SW 1271 (cell line): ENCODE data around the gene AFF2.

Experiments used
- DNase-seq, 2 experiments: peaks; one replicate each; lab custom pipeline; 2025; lab: John Stamatoyannopoulos, UW

The AFF2 gene

GRCh38 chrX:148588649-148589310 lies 88.4 kb downstream of the AFF2 start:
- no peak for DNase-seq

- no peak for DNase-seq
These were observed 92.2 kb downstream of the AFF2 start for GRCh38 chrX:148592595-148592994.

DNA sequence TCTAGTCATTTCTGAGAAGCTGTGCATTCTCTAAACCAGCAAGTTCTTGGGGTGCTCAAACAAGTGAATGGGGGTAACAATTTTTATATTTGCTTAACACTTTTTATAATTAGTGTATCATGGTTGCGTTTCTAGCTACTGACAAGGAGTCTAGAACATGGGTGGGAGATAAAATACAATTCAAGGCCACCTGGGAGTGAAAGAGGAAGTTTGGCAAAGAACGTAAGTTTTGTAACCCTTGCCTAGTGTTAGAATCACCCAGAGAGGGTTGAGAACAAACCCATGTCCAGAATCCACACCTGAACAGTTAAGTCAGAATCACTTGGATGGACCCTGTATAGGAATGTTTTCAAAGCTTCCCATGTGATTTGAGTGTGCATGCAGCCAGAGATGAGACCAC lies 92.7 kb downstream of the AFF2 start:
- DNase-seq, result no peak

- no peak for DNase-seq
These were observed 93.6 kb downstream of the AFF2 start for GRCh38 chrX:148593987-148594386.

DNA sequence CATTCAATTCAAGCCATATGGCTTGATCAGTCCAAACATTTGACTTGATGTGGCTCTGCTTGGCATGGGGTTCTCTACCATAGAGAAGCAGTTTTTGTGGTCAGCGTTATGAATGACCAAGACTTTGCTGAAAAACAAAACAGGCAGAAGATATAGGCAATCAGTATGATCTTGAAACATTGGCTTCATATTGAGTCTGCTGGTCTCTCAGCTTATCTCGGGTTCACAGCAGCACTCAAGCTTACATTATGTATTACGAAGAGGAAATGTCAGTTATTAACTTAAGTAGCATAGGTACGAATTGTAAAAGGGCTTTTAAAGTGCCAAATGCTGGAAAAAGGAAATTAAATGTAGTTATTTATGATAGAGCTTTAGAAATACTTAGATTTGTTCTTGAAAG lies 99.0 kb downstream of the AFF2 start:
- DNase-seq, result no peak

- no peak for DNase-seq
These were observed 99.7 kb downstream of the AFF2 start for GRCh38 chrX:148600131-148600530.

- DNase-seq, result no peak
These were observed 100.2 kb downstream of the AFF2 start for GRCh38 chrX:148600581-148600980.

- DNase-seq, result no peak
These were observed 100.6 kb downstream of the AFF2 start for GRCh38 chrX:148601034-148601433.

DNA sequence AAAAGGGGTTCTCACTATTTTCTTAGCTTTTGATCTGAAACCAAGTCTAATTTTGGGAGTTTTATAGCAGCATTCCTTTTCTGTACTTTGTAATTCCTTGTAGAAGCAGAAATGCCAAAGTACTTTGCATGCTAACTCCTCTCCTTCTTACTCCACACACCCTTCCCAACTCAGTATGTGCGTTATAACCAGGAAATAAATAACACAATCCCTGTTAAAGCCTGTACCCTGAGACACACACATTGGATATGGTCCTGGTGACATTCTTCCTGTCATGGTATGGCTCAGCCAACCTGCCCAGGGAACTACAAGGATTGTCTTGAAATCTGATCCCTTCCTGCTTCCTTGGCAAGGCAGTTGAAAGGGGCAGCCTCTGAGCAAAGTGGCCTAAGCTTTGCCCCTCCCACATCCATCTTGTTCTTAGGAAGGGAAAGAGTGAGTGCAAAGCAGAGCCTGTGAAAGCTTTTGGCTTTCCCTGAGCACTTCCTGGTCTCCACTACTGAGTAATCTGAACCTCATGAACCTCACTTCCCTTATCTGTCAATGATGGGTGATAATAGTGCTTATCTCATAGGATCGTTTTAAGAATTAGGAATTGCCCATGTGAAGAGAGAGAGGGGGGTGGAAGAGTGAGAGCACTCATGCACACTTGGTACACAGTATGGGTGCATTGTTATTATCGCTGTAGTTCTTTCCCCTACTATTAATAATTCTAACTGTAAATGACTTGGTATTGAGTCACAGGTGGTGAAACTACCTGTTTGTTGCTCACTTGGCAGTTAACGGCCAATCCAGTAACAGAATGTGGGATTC lies 109.3 kb downstream of the AFF2 start:
- DNase-seq, result no peak

- DNase-seq, result no peak
These were observed 109.9 kb downstream of the AFF2 start for GRCh38 chrX:148610328-148610698.

- DNase-seq, result no peak
These were observed 111.6 kb downstream of the AFF2 start for GRCh38 chrX:148611993-148612392.

GRCh38 chrX:148612431-148612830 lies 112.0 kb downstream of the AFF2 start:
- no peak for DNase-seq

- DNase-seq, result no peak
These were observed 113.2 kb downstream of the AFF2 start for GRCh38 chrX:148613636-148614035.

GRCh38 chrX:148615491-148615890 lies 115.1 kb downstream of the AFF2 start:
- no peak for DNase-seq

DNA sequence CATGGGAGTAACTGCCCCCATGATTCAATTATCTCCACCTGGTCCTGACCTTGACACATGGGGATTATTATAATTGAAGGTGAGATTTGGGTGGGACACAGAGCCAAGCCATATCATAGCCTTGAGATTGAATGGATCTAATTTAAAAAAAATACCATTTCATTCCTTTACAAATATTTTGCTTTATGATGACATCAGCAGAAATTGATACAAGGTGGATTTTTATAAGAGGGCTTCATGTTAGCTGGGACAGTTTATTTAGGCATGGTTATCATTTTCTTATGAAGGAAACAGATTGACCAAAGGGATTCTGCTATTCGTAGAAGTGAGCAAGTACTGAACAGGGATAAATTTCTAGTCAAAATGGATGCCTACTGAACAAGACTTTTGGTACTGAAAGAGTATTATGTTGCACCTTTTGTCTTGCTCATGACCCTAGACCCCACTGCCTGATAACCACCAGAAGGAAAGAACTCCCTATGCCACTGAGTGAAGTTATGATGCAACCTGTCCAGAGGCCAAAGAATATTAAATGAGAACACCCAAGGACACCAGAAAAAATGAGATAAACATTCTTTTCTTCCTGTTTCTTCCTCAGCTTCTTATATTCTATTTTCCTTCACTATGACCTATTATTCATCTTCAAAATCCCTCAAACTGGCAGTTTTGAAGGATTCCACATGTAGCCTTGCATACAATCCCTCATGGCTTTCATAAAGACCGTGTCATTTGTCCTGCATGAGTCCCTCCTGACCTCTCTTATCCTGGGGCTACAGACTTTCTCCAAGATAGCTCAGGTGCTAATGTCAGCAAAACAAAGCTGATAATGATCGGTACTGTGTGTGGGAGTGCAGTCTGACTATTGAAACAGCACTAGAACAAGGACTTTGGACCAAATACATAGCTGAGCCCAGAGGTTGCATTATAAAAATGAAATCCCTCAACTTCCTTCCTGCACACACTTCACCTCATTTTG lies 118.3 kb downstream of the AFF2 start:
- DNase-seq, result no peak

DNA sequence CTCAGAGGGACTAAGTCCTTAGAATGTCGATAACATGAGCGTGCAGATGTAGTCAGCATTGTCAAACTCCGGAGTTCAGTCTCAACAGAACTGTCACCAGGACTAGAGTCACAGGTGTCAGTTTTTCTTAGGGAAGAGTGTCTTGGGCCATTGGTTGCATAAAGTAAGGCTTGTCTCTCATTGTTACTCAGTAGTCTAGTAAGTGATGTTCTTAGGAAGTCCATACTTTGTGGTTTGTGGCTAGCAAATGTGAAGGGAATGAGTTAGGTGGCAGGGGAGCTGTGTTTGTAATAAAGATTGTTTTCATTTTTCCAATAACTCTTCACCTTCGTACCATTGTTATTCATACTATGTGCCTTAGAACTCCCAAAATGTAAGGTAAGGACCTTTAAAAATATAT lies 119.6 kb downstream of the AFF2 start:
- no peak for DNase-seq

- DNase-seq, result no peak
These were observed 124.6 kb downstream of the AFF2 start for GRCh38 chrX:148624951-148625474.

DNA sequence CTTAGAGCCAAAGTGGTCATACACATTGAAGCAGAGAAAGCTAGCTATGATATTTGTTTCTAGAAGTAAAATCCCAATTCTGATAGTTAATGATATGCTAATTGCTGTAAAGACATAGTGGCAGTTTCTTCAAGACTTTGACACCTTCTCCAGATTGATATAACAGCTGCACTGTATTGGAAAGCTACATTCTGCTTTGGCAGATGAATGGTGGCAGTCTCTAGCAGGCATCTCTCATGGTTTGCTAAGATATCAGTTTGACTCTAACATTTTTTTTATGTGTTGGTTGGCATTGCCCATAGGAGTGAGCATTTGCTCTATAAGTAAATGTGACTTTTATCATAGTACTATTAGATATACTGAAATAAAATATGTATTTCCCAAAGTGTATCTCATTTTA lies 128.2 kb downstream of the AFF2 start:
- DNase-seq, result no peak

GRCh38 chrX:148629434-148629833 lies 129.0 kb downstream of the AFF2 start:
- no peak for DNase-seq

GRCh38 chrX:148632444-148632843 lies 132.0 kb downstream of the AFF2 start:
- DNase-seq, result no peak

DNA sequence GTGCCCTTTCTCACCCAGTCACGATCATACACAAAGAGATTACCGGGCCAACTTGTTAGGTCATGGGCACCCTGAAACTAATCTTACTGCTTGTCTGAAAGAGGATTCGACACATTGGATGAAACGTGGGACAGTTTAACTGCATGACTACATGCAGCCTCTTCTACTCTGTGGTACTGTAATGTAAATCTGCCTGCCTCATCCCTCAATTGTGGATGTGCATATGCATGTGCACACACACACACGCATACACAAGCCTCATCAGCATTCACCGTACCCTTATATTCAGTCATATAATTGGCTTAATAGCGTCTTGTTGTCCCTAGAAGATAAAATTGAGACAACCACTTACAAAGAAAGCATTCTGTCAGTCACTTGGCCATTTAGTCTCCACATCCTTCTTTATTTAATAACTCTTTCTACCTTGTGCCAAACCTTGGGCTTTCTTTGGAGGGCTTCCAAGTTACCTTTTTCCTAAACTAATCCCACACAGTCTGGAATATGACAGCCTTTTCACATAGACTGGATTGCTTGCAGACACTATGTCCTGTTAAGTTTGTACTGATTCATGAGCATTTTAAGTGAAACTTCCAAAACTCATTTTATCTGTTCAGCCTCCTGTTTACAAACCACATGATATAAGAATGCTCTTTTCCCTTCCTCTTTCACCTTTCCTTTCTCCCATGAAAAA lies 132.9 kb downstream of the AFF2 start:
- no peak for DNase-seq

GRCh38 chrX:148634591-148634990 lies 134.2 kb downstream of the AFF2 start:
- no peak for DNase-seq
